Measurements from ENCODE around the gene SLC26A1. TPM values are rescaled to one million over a fixed set of nuclear protein-coding genes. Genes with fewer than 3 reads are reported as not detected.

Gene SLC26A1
- total RNA-seq, 1 experiment from 2014 or later = 0.09 TPM

GRCh38 chr4:1023075-1023640 is 30.0 kb upstream of the SLC26A1 start:
- Histone ChIP-seq H3K27me3 (ENCODE audit: insufficient read depth, low read length) (no peaks in the 10 kb centered on the region), H2BK15ac (ENCODE audit: low read depth, low read length) (no peak overlapping the region), H3K4me2 (ENCODE audit: insufficient read depth, insufficient read length, low read length) (no peak overlapping the region), H3T11ph (ENCODE audit: low read length) (no peak overlapping the region), H2BK120ac (ENCODE audit: low read depth, low read length, poor library complexity, severe bottlenecking) (no peak overlapping the region), H2AK5ac (ENCODE audit: insufficient read length, low read length) (no peak overlapping the region), H4K91ac (ENCODE audit: insufficient read length, low read depth, low read length) (no peak overlapping the region), H3K23ac (ENCODE audit: insufficient read length, low read depth, low read length) (no peak overlapping the region), H2AFZ (ENCODE audit: low read length) (no peak overlapping the region), H3K79me1 (ENCODE audit: insufficient read depth, low read depth, low read length, poor library complexity, severe bottlenecking) (no peaks in the 10 kb centered on the region), H3K9ac (ENCODE audit: extremely low read depth, insufficient read length, low read length) (no peak overlapping the region), H3K4me1 (ENCODE audit: insufficient read depth, low read length) (no peaks in the 10 kb centered on the region; the same call in 1 of the 2 replicates), H2BK20ac (ENCODE audit: low read depth, low read length, poor library complexity, severe bottlenecking) (no peak overlapping the region), H3K14ac (ENCODE audit: insufficient read depth, low read length) (no peak overlapping the region), H2BK12ac (ENCODE audit: insufficient read length, low read depth, low read length) (no peak overlapping the region), H4K20me1 (ENCODE audit: control insufficient read depth, insufficient read depth, insufficient read length) (no peaks in the 10 kb centered on the region), H4K8ac (replicated peaks; ENCODE audit: insufficient read length, low read depth, low read length) (no peak overlapping the region), H4K5ac (ENCODE audit: insufficient read length, low read depth, low read length) (no peak overlapping the region), H3K23me2 (ENCODE audit: insufficient read length, low read depth, low read length, poor library complexity, severe bottlenecking) (no peaks in the 10 kb centered on the region), H3K18ac (ENCODE audit: insufficient read length, low read depth, low read length) (no peak overlapping the region), H3K9me3 (ENCODE audit: control insufficient read depth, low read depth, low read length) (no peaks in the 10 kb centered on the region), H3K56ac (ENCODE audit: insufficient read length, low read depth, low read length) (no peak overlapping the region), H3K27ac (ENCODE audit: insufficient read length, low read depth, low read length) (no peak overlapping the region), H2BK5ac (ENCODE audit: insufficient read length, low read length) (no peak overlapping the region), H3K79me2 (ENCODE audit: insufficient read depth, low read length) (no peaks in the 10 kb centered on the region), H3K4ac (ENCODE audit: low read depth, low read length) (no peak overlapping the region)
- no CpG with 5 or more reads among the region's 20 CpGs for WGBS (ENCODE audit: extremely low coverage, insufficient read length, low lambda C conversion rate)
- Mint-ChIP-seq H3K27me3 (ENCODE audit: low read depth) (no peaks in the 10 kb centered on the region), H3K9me3 (peaks cover 0 to 2% of the 10 kb centered on the region in 2 experiments; a peak in 1 of 5 replicates), H3K4me1 (peaks cover 4 to 14% of the 10 kb centered on the region in 2 experiments; a peak in 3 of 4 replicates), H3K27ac (no peak overlapping the region), H3K4me3 (no peak overlapping the region), H3K36me3 (ENCODE audit: insufficient read depth in 1 of 3, low read depth in 3 of 3) (peaks cover 8 to 13% (median 12%) of the 10 kb centered on the region in 3 experiments; a peak in 6 of 7 replicates)
- TF ChIP-seq CTCF (conservative IDR thresholded peaks at IDR 0.05) = no peak
- DNase-seq = no peak

Measured in H9 (cell line).